Activated CD8-positive, alpha-beta memory T cell treated with anti-CD3 and anti-CD28 coated beads, Interleukin-2, amount 50 U/mL, for 48 hours (primary cell): ENCODE data around the gene FRMD4A.

Experiments used
- DNase-seq: peaks from one replicate; pipeline ENCODE4 v3.0.0-alpha.2; 2020

The FRMD4A gene

GRCh38 chr10:13707156-13707881 is 623.4 kb downstream of the FRMD4A start:
- peak; percentile 57 for DNase-seq

- no peak for DNase-seq
Measured at GRCh38 chr10:13706604-13707003, 624.1 kb downstream of the FRMD4A start.

GRCh38 chr10:13706175-13706574 is 624.5 kb downstream of the FRMD4A start:
- DNase-seq: no peak

GRCh38 chr10:13705526-13706174 is 625.1 kb downstream of the FRMD4A start:
- DNase-seq: no peak

DNA sequence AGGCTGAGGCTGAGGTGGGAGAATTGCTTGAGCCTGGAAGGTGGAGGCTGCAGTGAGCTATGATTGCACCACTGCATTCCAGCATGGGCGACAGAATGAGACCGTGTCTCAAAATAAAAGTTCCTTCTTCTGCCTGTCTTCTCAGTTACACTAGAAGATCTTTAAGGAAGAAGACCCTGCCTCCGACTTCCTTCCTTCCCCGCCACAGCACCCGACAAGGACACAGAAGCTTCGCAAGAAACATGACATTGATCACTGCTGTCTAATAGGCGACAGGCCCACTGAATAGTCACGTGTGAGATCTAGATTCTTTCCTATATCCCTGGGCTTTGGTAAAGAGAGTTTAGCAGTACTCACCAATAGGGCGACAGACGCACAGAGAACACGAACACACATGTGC is 625.8 kb downstream of the FRMD4A start:
- DNase-seq: no peak

- no peak for DNase-seq
Measured at GRCh38 chr10:13703997-13704536, 626.7 kb downstream of the FRMD4A start.

GRCh38 chr10:13703101-13703818 is 627.5 kb downstream of the FRMD4A start:
- no peak for DNase-seq

DNA sequence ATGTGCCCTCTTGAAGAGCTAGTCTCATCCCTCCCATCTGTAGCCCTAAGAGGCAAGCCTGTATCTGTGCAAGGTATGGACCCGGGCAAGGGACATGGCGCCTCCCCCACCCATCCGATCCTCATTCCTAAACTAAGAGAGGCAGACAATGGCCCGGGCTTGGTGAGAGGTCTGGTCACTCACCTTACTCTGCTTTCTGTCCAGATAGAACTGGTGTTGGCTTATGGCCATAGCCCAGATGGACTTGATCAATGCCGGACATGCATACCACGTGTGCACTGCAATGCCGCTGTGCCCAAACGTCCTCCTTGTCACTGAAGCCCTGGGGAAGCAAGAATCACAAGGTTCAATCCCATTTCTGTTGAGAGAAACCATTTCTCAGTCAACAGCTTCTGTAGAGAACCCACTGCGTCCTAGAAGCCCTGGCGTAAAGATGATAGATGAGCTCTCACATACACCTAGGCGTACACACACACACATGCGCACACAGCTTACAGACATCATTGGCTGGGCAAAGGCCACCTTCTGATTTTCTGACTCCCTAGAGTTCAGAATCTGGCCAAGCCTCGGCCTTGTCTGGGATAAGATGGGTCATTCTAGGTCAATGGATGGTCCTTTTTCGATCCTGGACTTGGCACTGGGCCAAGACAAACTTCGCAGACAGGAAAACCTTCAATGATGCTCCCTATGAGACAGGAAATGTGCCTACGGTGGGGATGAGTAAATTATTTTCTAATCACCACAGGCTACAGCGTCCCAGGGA is 629.4 kb downstream of the FRMD4A start:
- no peak for DNase-seq

- DNase-seq: no peak
Measured at GRCh38 chr10:13700473-13701144, 630.1 kb downstream of the FRMD4A start.

DNA sequence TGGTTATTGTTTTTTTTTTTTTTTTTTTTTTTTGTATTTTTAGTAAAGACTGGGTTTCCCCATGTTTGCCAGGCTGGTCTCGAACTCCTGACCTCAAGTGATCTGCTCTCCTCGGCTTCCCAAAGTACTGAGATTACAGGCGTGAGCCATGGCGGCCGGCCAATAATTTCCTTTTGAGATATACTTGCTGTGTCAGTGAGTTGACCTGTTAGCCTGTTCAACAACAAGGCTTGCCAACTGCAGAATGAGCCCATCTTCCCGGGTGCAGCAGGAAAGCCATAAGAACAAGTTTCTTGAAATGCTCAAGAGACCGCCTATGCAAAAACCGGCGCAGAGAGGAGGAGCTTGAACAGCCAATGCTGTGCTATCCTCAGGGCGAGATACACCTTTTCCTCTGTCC is 631.5 kb downstream of the FRMD4A start:
- no peak for DNase-seq

- DNase-seq: no peak
Measured at GRCh38 chr10:13698217-13698616, 632.5 kb downstream of the FRMD4A start.

- no peak for DNase-seq
Measured at GRCh38 chr10:13696071-13696470, 634.7 kb downstream of the FRMD4A start.

- no peak for DNase-seq
Measured at GRCh38 chr10:13695588-13695987, 635.1 kb downstream of the FRMD4A start.

GRCh38 chr10:13693783-13694700 is 636.7 kb downstream of the FRMD4A start:
- DNase-seq: no peak

DNA sequence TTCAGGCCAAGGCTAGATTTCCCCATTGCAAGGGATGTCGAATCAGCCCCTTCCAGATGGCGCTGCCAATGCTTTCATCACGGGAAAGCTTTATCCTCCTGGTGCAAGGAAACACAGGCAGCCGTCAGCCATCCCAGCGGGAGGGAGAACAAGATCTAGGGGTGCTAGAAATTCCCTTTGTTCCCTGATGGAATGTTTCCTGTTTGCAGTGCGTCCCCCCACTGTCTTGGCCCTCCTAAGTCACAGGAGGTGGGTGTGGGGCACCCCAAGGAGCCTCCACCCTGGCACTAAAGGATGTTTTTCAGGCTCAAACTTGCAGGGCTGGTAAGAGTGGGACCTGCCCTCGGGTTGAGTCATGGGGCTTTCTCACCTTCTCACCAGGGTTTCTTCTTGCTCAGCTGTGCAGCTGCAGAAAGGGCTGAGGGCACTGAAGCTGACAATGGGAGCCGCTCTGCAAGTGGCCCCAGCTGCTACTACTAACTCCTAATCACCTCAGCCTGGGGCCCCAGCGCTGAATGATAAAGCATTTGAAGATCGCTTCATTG is 640.4 kb downstream of the FRMD4A start:
- DNase-seq: no peak

DNA sequence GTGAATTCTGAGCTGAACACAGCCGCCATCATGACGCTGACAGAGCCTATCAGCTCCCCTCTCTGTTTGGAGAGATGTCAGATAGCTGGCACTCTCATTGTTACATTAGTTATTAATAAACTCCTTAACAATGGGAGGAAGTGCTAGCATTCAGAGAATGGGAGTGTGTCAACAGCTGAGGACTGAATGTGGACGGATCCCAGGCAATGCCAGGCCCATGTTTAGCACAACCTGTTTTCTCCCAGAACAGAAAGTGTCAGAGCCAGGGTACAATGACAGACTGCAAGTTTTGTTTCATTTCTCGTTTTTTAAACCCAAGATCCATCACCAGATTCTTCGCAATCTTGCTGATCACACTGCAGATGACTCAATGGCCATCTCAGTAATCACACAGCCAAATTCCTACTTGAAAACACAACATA is 644.4 kb downstream of the FRMD4A start:
- no peak for DNase-seq

DNA sequence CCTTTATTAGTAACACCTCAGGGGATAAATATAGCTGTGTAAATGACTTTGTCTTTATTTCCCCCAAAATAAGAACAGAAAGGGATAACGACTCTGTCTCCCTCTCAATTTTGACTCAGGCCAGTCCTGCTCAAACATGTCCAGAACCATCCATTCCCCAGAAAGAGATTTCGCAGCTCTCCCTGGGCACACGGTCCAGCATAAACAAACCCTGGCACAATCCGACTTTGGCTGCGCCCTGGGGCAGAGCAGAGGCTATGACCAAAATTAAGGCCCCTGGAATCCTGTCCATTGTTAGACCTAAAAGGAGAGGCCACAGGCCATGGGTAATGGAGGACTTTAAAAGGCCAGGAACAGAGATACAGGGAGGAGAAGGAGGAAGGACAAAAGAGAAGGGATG is 644.8 kb downstream of the FRMD4A start:
- DNase-seq: no peak

DNA sequence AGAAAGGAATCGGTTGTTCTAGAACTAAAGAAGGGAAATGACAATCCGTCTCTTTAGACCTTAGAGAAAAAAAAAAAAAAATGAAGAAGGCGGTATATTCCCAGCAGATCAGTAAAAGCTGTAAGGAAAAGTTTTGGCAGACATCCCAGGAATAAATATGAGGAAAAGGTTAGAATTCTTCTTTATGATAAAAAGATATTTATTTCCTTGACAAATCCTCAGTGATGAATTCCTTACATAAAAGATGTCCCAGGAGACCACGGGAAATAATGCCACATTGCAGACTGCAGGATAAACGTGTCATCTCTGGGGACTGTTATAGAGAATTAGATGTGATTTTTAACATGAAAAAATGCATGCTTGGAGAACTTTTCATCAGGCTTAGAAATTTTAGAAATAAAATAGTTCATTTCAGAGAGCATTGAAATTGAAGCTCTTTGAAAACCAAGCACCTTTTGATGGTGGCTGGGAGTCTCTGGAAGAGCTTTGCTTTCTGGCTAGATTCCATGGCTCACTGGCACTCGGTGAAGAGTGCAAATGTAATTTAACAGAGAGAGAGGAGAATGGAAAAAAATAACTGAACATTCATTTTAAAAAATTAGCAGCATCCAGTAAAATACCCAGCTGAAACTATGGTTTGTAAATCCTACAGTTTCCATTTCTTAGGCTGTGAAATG is 645.8 kb downstream of the FRMD4A start:
- no peak for DNase-seq

GRCh38 chr10:13684252-13684791 is 646.4 kb downstream of the FRMD4A start:
- no peak for DNase-seq

- DNase-seq: no peak
Measured at GRCh38 chr10:13683017-13683416, 647.7 kb downstream of the FRMD4A start.
